ENCODE measurements around the gene IGFLR1.

Gene IGFLR1

GRCh38 chr19:35716801-35717664 is 25.2 kb downstream of the IGFLR1 start:
- ChIA-PET POLR2A (no interaction called here), CTCF (no interaction called here)
- DNase-seq (ENCODE audit: extremely low spot score): peak; percentile 79
- no peak for TF ChIP-seq PKNOX1 (IDR thresholded peaks at IDR 0.05)
- no peak for TF ChIP-seq ARNT (IDR thresholded peaks at IDR 0.05)
- TF ChIP-seq ELF4 (IDR thresholded peaks at IDR 0.05): peak; percentile 78
- TF ChIP-seq FOXM1 (IDR thresholded peaks at IDR 0.05; ENCODE audit: borderline replicate concordance): no peak
- no peak for TF ChIP-seq FOXK2 (IDR thresholded peaks at IDR 0.05)
- TF ChIP-seq BHLHE40 (IDR thresholded peaks at IDR 0.05; ENCODE audit: borderline replicate concordance): no peak
- no peak for TF ChIP-seq LEF1 (IDR thresholded peaks at IDR 0.05; ENCODE audit: borderline replicate concordance)
- no peak for TF ChIP-seq TARDBP (IDR thresholded peaks at IDR 0.05)
- no peak for TF ChIP-seq SP1 (IDR thresholded peaks at IDR 0.05)
- TF ChIP-seq L3MBTL2 (conservative IDR thresholded peaks at IDR 0.05): peak; percentile 28
- no peak for TF ChIP-seq NFRKB (IDR thresholded peaks at IDR 0.05)
- TF ChIP-seq SUZ12 (IDR thresholded peaks at IDR 0.05): peak; percentile 58; the same call in 1 of the 2 replicates
- peak; percentile 9; the same call in 1 of the 2 replicates for TF ChIP-seq CTBP1 (IDR thresholded peaks at IDR 0.05; ENCODE audit: borderline replicate concordance)
- 0 out of 2 replicates have a peak, but pooled peaks have one; percentile 11 for TF ChIP-seq HDGF (IDR thresholded peaks at IDR 0.05; ENCODE audit: borderline replicate concordance)
- TF ChIP-seq FOXA1 (IDR thresholded peaks at IDR 0.05): no peak

GRCh38 chr19:35715981-35716800 is 26.1 kb downstream of the IGFLR1 start:
- ChIA-PET POLR2A (interaction anchor here (1.0 kb wide), 1 partner anchor 15 kb away, joined by 3 read pairs; no protein-coding TSS in a partner anchor), CTCF (no interaction called here)
- no peak for TF ChIP-seq TARDBP (IDR thresholded peaks at IDR 0.05)
- no peak for TF ChIP-seq BHLHE40 (IDR thresholded peaks at IDR 0.05; ENCODE audit: borderline replicate concordance)
- TF ChIP-seq LEF1 (IDR thresholded peaks at IDR 0.05; ENCODE audit: borderline replicate concordance): no peak
- peak; percentile 47; the same call in 1 of the 2 replicates for TF ChIP-seq L3MBTL2 (conservative IDR thresholded peaks at IDR 0.05)
- no peak for TF ChIP-seq ZNF384 (IDR thresholded peaks at IDR 0.05)
- TF ChIP-seq FOXA1 (IDR thresholded peaks at IDR 0.05): no peak
- peak; percentile 30 for DNase-seq (ENCODE audit: extremely low spot score)

DNA sequence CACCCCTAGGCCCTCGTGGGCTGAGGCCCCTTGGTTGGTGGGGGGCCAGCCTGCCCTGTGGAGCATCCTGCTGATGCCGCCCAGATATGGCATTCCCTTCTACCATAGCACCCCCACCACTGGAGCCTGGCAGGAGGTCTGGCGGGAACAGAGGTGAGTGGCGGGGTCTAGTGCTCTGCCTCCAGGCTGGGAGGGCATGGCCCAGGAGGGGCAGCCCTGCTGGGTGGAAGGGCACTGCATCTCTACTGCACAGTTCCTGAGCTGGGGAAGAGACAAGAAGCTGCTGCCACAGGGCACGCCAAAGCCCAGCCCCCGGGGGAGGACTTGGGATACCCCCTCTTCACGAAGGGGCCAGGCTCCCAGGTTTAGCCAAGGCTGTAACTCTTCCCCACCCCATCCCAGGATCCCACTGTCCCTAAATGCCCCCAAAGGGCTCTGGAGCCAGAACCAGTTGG is 26.9 kb downstream of the IGFLR1 start:
- TF ChIP-seq HDGF (IDR thresholded peaks at IDR 0.05; ENCODE audit: borderline replicate concordance) (no peak), NFRKB (IDR thresholded peaks at IDR 0.05) (no peak), ARNT (IDR thresholded peaks at IDR 0.05) (no peak), BHLHE40 (IDR thresholded peaks at IDR 0.05; ENCODE audit: borderline replicate concordance) (no peak), FOXK2 (IDR thresholded peaks at IDR 0.05) (no peak), ELF4 (IDR thresholded peaks at IDR 0.05) (no peak), SUZ12 (IDR thresholded peaks at IDR 0.05) (no peak), ZNF384 (IDR thresholded peaks at IDR 0.05) (no peak), FOXA1 (IDR thresholded peaks at IDR 0.05) (no peak), L3MBTL2 (conservative IDR thresholded peaks at IDR 0.05) (no peak), TARDBP (IDR thresholded peaks at IDR 0.05) (no peak), LEF1 (IDR thresholded peaks at IDR 0.05; ENCODE audit: borderline replicate concordance) (no peak), FOXM1 (IDR thresholded peaks at IDR 0.05; ENCODE audit: borderline replicate concordance) (no peak), SP1 (IDR thresholded peaks at IDR 0.05) (no peak), CTBP1 (IDR thresholded peaks at IDR 0.05; ENCODE audit: borderline replicate concordance) (no peak), PKNOX1 (IDR thresholded peaks at IDR 0.05) (no peak)
- POLR2A ChIA-PET: interaction anchor here (1.0 to 3.0 kb wide), 2 partner anchors 13 to 14 kb away, joined by 3 to 13 read pairs; no protein-coding TSS in a partner anchor
- no peak for DNase-seq (ENCODE audit: extremely low spot score)
- CTCF ChIA-PET: interaction anchor here (1.0 kb wide), 1 partner anchor 21 kb away, joined by 3 read pairs; no protein-coding TSS in a partner anchor

DNA sequence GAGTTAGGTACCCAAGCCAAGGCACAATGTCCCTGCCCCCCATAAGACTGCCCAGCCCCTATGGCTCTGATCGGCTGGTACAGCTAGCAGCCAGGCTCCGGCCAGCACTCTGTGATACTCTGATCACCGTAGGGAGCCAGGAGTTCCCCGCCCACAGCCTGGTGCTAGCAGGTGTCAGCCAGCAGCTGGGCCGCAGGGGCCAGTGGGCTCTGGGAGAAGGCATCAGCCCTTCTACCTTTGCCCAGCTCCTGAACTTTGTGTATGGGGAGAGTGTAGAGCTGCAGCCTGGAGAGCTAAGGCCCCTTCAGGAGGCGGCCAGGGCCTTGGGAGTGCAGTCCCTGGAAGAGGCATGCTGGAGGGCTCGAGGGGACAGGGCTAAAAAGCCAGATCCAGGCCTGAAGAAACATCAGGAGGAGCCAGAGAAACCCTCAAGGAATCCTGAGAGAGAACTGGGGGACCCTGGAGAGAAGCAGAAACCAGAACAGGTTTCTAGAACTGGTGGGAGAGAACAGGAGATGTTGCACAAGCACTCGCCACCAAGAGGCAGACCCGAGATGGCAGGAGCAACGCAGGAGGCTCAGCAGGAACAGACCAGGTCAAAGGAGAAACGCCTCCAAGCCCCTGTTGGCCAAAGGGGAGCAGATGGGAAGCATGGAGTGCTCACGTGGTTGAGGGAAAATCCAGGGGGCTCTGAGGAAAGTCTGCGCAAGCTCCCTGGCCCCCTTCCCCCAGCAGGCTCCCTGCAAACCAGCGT is 27.5 kb downstream of the IGFLR1 start:
- DNase-seq (ENCODE audit: extremely low spot score): peak; percentile 23
- POLR2A ChIA-PET: interaction anchor here (1.3 to 3.0 kb wide), 3 partner anchors 12 to 33 kb away, joined by 3 to 13 read pairs (median 6); partner anchors contain the start of gene LIN37
- no peak for TF ChIP-seq L3MBTL2 (conservative IDR thresholded peaks at IDR 0.05)
- no peak for TF ChIP-seq CTBP1 (IDR thresholded peaks at IDR 0.05; ENCODE audit: borderline replicate concordance)
- TF ChIP-seq ELF4 (IDR thresholded peaks at IDR 0.05): no peak
- CTCF ChIA-PET: interaction anchor here (1.0 kb wide), 1 partner anchor 20 kb away, joined by 3 read pairs; no protein-coding TSS in a partner anchor

DNA sequence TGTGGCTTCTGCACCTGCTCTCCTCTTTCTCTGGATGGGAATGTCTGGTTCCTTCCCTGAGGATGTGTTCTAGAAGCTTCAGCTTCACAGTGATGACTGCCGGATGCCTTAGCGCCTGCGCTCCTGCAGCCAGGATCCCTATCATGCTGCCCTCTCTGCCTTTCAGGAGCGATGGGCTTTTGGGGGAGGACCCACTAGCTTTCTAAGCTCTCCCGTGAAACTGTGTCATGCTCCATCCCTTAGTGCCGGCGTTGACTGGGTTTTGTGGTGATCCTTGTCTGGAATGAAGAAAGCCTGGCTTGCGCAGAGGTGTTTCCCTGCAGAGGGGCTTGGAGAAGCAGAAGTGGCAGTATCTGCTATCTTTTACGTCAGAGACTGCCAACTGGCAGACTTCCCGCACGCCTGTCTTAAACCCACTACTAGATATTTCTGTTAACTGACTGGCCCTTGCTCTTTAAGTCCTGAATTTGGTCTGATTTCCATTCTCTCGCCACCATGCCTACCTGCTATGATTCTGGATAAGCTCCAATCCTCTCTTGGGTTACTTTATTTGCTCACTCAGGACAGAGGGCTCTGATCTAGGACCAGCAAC is 28.3 kb downstream of the IGFLR1 start:
- POLR2A ChIA-PET: interaction anchor here (1.3 to 3.0 kb wide), 3 partner anchors 12 to 34 kb away, joined by 3 to 13 read pairs (median 6); partner anchors contain the start of gene LIN37
- CTCF ChIA-PET: no interaction called here

More for the DNA sequence above, 28.3 kb downstream of the IGFLR1 start:
- no peak for DNase-seq (ENCODE audit: extremely low spot score)
- TF ChIP-seq TARDBP (IDR thresholded peaks at IDR 0.05) (no peak), HDGF (IDR thresholded peaks at IDR 0.05; ENCODE audit: borderline replicate concordance) (no peak), CTBP1 (IDR thresholded peaks at IDR 0.05; ENCODE audit: borderline replicate concordance) (no peak), BHLHE40 (IDR thresholded peaks at IDR 0.05; ENCODE audit: borderline replicate concordance) (no peak), SP1 (IDR thresholded peaks at IDR 0.05) (no peak), SUZ12 (IDR thresholded peaks at IDR 0.05) (no peak), FOXM1 (IDR thresholded peaks at IDR 0.05; ENCODE audit: borderline replicate concordance) (no peak), FOXK2 (IDR thresholded peaks at IDR 0.05) (no peak), PKNOX1 (IDR thresholded peaks at IDR 0.05) (no peak), ZNF384 (IDR thresholded peaks at IDR 0.05) (no peak), FOXA1 (IDR thresholded peaks at IDR 0.05) (no peak), NFRKB (IDR thresholded peaks at IDR 0.05) (no peak), ARNT (IDR thresholded peaks at IDR 0.05) (no peak), LEF1 (IDR thresholded peaks at IDR 0.05; ENCODE audit: borderline replicate concordance) (no peak), L3MBTL2 (conservative IDR thresholded peaks at IDR 0.05) (no peak), ELF4 (IDR thresholded peaks at IDR 0.05) (no peak)

Data from HEK293T (cell line).